GM12874 (cell line): ENCODE results near the gene OTUD4.

Experiments
- CTCF ChIP-seq: IDR thresholded peaks from 2 replicates; pipeline ENCODE4 v1.5.1; 2011; ENCODE audit warnings: low read depth, mild to moderate bottlenecking, control low read depth, low read length, moderate library complexity; ENCODE audit not compliant: insufficient read depth

The OTUD4 gene

GRCh38 chr4:145180298-145181090, at the start of gene OTUD4:
TSS of gene OTUD4 (minus strand) at chr4:145180589. CDS start at chr4:145179973, 616 bp downstream.
- TF ChIP-seq CTCF: peak; percentile 37

GRCh38 chr4:145219090-145219489, 38.7 kb upstream of the OTUD4 start:
- TF ChIP-seq CTCF: no peak

- TF ChIP-seq CTCF: no peak
Measured at GRCh38 chr4:145218251-145218650, 37.9 kb upstream of the OTUD4 start.

- TF ChIP-seq CTCF: no peak
Measured at GRCh38 chr4:145217349-145217748, 37.0 kb upstream of the OTUD4 start.

GRCh38 chr4:145216535-145216934, 36.1 kb upstream of the OTUD4 start:
- TF ChIP-seq CTCF: no peak

- TF ChIP-seq CTCF: no peak
Measured at GRCh38 chr4:145213245-145213644, 32.9 kb upstream of the OTUD4 start.

GRCh38 chr4:145207934-145208333, 27.5 kb upstream of the OTUD4 start:
- TF ChIP-seq CTCF: no peak
